IPS-18c (cell line): ENCODE results near the gene CFAP161.
"Not testable (repeated sequence)": the region's sequence is repeated elsewhere in the genome, so short reads cannot be mapped to it uniquely, and the experiment has no call there.

ENCODE experiments used
- H3K4me3 ChIP-seq: 2 replicates; pipeline ENCODE4 v1.7.0; 2013; ENCODE audit warnings: low read depth, mild to moderate bottlenecking, low read length, moderate library complexity; ENCODE audit not compliant: insufficient read depth
- H3K9me3 ChIP-seq: one replicate; pipeline ENCODE4 v1.6.1; 2013; ENCODE audit warnings: mild to moderate bottlenecking, low read length, moderate library complexity; ENCODE audit not compliant: control insufficient read depth, insufficient read depth

The CFAP161 gene

DNA sequence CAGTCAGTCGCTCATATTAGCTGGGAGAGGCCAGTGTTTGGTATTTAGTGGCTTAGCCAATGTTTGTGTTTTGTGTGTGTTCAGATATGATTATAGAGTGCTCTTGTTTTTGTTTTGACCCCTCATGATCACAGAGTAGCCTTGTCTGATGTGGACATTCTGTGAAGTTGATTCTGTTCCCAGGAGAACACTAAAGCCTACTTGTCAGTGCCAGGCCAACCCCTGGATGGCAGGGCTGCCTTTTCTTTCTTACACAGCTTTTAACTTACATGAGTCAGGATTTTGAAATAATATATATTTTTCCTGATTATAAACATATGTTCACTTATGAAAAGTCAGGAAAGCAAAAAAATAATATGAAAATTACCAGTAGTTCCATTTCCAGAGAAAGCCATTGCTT is 11.9 kb downstream of the CFAP161 start:
- no peak overlapping the region for H3K4me3 ChIP-seq
- H3K9me3 ChIP-seq = no peaks in the 10 kb centered on the region

DNA sequence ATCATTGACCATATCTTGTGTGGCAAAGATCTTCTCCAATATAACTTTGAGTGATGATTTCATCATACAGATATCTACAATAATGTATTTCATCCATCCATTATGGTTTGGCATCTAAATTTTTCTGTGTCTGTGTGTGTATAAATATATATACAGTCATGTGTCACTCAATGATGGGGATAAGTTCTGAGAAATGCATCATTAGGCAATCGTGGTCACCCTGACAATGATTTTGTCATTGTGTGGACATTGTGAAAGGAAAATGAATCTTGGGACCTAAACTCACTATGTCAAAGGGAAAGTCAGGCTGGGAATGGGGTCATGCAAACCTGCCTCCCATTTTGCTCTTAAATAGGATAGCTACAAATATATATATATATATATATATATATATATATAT is 12.4 kb downstream of the CFAP161 start:
- Histone ChIP-seq H3K4me3 (no peak overlapping the region), H3K9me3 (no peaks in the 10 kb centered on the region)

DNA sequence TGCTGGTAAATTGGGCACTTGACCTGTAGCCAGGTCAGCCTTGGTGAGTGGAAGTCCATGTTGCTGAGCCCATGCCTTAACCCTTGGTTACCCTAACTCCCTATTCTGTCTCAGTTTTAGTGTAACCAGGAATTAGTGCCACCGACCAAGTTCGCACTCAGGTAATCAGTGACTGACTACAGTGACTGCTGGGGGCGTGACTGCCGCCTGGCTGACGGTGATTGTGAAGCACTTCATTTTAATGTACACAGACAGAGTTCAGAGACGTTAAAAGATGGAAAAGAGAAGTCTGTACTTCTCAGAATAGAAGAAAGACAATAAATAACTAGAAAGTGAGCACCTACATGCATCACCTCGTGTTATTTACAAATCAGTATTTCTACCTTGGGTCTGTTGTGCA is 17.3 kb downstream of the CFAP161 start:
- Histone ChIP-seq H3K4me3 (no peak overlapping the region), H3K9me3 (no peaks in the 10 kb centered on the region)

DNA sequence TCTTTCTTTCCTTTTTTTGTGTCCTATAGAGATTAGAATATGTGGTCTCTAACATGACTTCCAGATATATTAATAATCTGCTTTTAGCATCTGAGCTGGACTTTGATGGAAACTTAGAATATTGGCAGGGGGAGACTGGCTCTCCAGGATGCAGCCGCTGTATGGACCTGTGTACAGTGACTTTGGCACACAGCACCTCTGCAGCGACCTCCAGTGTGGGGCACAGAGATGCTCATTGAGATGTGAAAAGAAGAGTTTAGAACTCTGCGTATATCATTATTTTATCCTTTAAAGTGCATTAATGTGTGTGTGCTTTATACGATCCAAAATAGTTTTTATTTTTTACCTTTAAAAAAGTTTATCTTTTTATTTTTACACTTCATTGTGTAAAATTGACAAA is 18.3 kb downstream of the CFAP161 start:
- H3K9me3 ChIP-seq = no peaks in the 10 kb centered on the region
- H3K4me3 ChIP-seq = no peak overlapping the region

DNA sequence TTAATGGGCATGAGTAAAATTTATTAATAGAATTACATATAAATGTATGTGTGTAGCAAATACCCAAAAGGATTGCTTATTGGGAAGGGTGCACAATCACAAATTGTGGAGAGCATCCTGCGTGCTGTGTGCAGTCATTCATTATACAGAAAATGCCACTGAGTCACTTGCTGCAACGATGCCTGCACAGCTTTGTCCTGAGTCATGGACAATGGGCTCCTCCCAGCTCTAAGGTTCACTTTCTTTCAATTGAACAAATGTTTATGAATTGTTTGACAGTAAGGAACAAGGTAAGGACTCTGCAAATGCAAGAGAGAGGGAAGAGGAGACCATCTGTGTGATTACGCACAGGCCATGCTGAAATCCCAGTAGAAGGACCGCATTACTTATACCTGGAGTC is 18.7 kb downstream of the CFAP161 start:
- no peaks in the 10 kb centered on the region for H3K9me3 ChIP-seq
- no peak overlapping the region for H3K4me3 ChIP-seq

DNA sequence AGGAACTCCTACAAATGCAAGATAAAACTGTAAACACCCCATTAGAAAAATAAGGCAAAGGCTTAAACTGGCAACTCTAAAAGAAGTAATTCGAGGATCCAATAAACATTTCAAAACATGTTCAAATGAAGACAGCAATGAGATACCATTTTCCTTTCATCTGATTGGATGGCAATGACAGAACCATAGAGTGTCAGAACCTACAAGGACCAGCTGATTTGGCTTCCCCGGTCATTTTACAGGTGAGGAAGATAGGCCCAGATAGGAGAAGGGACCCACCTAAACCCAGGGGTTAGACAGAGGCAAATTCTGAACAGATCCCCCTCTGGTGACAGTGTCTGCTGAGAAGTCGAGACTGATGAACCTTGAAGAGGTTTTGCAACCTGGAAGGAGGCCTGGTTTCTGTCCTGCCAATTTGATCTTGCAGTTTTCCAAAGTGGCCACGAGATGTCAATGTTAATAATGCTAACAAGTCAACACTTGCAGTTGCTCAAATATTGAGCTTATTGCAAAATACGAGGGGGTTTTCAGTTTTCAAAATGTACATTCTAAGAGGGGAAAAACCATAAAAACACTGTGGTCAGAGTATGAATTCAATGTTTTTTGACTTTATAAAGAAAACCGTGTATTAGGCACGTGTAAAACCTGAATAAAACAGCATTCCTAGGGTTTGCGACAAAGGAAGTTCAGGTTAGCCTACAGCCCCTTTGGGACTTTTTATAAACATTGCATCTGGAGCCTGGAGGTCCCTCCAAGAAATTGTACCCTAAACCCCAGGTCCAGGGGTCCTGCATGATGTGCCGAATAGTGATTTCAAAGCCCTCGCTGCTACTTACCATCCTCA is 21.5 kb downstream of the CFAP161 start:
- Histone ChIP-seq H3K4me3 (no peak overlapping the region), H3K9me3 (no peaks in the 10 kb centered on the region)

DNA sequence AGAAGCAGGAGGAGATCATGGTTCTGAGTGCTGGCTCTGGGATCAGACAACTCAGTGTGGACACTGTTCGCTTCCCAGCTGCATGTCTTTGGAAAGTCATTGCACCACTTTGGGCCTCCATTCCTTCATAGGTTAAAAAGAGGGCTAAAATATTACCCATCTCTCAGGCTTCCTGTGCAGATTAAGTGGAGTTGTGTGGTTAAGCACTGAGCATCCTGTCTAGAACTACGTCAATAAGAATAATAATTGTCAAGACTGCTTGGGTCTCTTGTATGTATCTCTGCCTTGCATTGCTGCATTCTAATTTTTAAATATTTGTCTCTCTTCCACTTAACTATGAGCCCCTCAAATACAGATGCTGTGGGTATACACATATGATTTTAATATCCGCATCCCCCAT is 22.3 kb downstream of the CFAP161 start:
- Histone ChIP-seq H3K4me3 (no peak overlapping the region), H3K9me3 (no peaks in the 10 kb centered on the region)

DNA sequence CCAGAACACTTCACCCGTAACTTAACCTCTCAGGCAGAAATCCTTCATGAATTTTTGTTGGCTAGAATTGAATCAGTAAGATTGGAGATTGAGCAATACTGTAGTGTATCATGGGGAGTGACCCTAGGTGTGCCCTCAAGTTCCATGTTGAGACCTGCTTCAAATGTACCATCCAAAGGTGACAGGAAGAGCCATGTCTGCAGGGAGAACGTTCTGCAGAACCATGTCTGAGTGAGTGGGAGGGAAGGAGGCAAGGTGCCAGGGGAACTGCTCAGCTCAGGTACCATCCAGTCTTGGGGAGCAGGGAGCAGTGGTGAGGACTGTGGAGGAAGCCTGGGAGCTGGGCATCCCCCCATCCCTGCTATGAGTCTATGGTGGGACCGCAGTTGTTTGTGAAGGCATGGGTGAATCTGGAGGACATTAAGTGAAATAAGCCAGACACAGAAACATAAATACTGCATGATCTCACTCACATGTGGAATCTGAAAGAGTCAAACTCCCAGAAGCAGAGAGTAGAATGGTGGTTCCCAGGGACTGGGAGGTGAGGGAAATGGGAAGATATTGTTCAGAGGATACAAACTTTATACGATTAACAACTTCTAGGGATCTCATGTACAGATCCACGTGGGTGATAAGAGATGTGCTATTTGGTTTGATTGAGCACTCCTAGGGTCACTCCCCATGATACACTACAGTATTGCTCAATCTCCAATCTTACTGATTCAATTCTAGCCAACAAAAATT is 23.3 kb downstream of the CFAP161 start:
- Histone ChIP-seq H3K9me3 (no peaks in the 10 kb centered on the region), H3K4me3 (no peak overlapping the region)

DNA sequence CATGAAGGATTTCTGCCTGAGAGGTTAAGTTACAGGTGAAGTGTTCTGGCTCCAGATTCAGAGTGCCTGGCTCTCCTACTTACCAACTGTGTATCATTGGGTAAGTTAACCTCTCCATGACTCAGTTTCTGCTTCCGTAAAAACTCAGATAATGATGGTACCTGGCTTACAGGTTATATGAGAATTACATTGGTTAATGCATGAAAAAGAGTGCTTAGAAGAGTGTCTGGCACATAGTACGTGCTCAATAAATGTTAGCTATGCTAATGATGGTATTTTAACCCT is 23.8 kb downstream of the CFAP161 start:
- Histone ChIP-seq H3K9me3 (no peaks in the 10 kb centered on the region), H3K4me3 (no peak overlapping the region)

DNA sequence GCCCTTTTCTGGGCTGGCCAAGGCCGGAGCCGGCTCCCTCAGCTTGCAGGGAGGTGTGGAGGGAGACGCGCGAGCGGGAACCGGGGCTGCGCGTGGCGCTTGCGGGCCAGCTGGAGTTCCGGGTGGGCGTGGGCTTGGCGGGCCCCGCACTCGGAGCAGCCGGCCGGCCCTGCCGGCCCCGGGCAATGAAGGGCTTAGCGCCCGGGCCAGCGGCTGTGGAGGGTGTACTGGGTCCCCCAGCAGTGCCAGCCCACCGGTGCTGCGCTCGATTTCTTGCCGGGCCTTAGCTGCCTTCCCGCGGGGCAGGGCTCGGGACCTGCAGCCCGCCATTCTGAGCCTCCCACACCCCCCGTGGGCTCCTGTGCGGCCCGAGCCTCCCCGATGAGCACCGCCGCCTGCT is 24.5 kb downstream of the CFAP161 start:
- not testable (repeated sequence) for H3K4me3 ChIP-seq, H3K9me3 ChIP-seq

DNA sequence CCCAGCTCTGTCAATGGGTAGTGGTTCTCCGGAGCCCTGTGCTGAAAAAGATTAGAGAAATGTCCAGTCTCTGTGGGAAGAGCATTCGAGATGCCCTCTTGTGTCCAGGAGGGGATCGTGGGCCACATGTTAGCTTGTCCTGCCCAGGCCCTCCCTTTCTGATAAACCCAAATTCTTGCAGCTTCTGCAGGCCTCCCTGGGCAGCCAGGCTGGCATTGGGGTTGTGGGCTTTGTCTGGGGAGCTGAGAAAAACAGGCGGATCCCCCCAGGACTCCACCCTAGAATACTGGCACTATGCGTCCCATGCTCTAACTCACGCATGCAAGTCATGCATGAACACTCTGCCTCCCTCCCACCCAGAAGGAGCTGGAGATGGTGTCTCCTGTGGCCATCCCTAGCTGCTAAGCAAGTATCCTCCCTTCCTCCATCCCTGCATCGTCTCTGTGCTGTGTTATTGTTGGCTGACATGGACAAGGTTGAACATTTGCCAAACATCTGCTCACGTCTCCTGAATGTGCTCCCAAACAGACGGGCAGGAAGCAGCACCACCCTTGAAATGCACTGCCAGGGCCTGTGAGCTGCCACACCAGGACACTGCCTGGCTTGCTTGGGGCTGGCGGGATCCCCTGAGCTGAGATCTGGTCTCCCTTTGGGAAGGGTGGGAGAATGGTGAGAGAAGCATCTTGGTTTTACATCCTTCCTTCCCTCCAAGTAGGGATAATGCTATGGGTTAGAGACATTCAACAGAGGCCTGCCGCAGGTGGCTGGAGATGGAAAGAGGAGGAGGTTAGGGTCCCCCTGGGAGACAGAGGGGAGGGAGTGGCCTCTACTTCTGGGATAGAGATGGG is 26.5 kb downstream of the CFAP161 start:
- no peaks in the 10 kb centered on the region for H3K9me3 ChIP-seq
- H3K4me3 ChIP-seq = no peak overlapping the region

DNA sequence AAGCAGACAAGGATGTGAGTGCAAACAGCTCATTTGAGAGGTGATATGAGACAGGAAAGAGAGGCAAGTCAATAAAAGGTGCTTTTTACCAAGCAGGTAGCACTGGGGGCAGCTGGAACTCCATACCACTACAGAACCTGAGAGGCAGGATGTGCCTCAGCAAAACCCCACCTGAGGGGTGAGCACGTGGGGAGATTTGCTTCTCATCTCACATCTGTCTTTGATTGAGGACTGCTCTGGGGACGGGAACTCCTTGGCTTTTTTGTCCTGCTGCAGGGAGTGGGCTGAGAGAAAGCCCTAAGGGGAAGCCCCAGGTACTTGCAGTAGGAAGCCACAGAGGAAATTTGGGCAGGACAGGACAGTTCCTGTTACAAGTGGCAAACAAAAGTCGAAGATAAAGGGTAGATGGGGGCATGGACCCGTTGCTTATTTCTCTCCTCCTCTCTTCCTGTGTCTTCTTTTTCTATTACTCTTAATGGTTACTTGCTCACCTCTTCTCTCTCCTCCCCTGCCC is 27.1 kb downstream of the CFAP161 start:
- Histone ChIP-seq H3K9me3 (no peaks in the 10 kb centered on the region), H3K4me3 (no peak overlapping the region)

DNA sequence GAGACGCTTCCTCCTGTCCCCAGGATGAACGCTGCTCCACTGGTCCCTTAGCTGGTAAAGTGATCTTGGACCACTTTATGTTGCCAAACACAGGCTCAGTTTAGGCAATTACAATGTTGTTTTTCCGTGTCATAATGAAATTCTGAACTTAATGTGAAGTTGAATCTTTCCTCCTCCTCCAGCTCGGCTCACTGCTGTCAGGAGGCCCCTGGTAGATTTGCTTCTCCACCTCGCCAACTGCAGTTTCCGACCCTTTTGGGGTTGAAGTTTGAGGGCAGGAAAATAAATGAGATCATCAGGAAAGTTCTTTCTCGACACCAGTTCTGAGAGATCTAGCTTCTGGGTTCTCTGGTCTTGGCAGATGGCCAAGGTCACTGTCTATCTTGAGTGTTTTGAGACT is 27.8 kb downstream of the CFAP161 start:
- Histone ChIP-seq H3K9me3 (no peaks in the 10 kb centered on the region), H3K4me3 (no peak overlapping the region)

DNA sequence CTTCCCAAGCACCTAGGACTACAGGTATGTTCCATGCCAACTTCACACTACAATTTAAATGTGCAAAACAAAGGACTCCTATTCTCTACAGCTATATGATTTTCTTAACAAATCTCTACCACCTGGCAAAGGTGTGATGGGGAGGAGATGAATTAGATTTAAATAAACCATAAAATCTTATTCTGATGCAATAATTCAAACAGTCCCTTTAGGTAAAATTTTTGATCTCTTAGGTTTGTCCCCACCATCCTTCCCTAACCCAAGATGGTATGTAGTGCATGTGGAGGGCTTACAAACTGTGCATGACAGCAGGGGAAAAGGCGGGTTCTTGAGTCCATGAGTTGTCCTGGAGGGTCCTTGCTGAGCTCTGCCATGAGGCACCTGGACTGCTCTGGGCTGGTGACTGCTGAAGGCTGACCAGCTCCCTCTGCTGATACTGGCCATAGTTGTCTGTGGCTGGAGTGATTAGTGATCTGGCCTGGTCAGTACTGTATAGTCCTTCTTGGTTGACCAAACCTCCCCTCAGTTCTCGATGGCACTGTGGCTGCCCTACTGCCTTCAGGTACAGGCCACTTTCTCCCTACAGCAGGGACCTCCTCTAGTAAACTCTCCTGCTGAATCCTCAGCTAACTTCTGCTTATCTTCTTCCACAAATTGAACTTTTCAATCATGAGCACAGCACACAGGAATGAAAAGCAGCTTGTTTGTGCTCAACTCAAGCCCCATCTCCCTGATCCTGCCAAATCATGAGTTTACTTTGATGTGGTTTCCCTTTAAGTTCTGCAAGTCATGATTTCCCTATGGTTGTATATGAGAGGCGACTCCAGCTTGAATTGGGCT is 30.1 kb downstream of the CFAP161 start:
- H3K4me3 ChIP-seq = no peak overlapping the region
- no peaks in the 10 kb centered on the region for H3K9me3 ChIP-seq

DNA sequence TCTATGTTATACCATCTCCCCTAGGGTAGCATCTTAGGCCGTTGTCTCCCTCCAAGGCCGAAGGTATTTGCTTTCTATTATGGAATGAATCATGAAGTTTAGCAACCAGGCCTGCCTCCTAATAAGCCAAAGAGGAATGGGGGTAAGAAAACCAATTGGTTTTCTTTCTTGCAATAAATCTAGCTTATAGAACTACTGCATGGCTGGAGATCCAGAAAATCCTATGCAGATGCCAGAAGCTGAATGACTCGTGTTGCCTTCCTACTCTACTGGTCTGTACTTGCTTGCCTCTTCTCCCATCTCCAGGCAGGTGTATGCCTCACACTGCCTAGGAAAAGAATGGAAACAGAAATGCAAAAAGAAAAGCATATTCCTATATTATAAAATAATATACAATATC is 31.5 kb downstream of the CFAP161 start:
- H3K9me3 ChIP-seq = no peaks in the 10 kb centered on the region
- H3K4me3 ChIP-seq = no peak overlapping the region

DNA sequence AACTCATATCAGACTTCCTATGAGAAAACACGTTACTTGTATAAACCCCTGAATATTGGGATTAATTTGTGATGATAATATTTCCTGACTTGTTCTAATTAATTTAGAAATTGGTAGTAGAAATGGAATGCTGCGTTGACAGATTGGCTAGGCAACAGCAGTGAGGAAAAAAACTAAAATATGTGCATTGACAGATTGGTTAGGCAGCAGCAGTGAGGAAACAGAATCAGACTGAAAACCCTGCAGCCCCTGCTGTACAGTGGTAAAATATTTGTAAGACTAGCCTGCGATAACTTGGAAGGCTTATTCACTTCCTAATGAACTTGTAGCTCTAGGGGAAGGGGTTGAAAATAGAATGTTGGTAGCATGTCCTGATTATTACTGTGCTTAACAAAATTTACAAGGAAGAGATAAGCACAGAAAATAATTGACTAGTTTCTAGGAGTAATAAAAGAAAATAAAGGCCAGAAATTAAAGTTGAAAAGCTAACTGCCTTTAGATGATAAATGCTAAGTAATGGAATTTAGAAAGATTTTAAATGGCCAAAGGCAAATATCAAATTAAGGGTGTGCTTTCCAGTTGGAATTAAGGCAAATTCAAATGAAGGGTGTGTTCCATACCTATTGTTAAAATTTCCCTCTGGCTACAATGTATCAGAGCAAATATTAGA is 32.7 kb downstream of the CFAP161 start:
- Histone ChIP-seq H3K4me3 (no peak overlapping the region), H3K9me3 (no peaks in the 10 kb centered on the region)
